ENCODE measurements around the gene RAB29. TPM values are rescaled to one million over a fixed set of nuclear protein-coding genes. Genes with fewer than 3 reads are reported as not detected.

Gene RAB29
- total RNA-seq, 1 experiment from 2014 or later: 11.0 TPM

- peaks cover 36% of the 10 kb centered on the region for H3K27me3 Mint-ChIP-seq (ENCODE audit: low read depth)
- no peaks in the 10 kb centered on the region for H3K36me3 Mint-ChIP-seq
- CTCF ChIA-PET: no interaction called here
- H3K4me3 Mint-ChIP-seq: no peak overlapping the region
- no peak for ATAC-seq
- TF ChIP-seq ETV6 (CRISPR knock-in tag; IDR thresholded peaks at IDR 0.05): no peak
- no peak for TF ChIP-seq NFE2L1 (CRISPR knock-in tag; IDR thresholded peaks at IDR 0.05)
- TF ChIP-seq, protein P1, sequence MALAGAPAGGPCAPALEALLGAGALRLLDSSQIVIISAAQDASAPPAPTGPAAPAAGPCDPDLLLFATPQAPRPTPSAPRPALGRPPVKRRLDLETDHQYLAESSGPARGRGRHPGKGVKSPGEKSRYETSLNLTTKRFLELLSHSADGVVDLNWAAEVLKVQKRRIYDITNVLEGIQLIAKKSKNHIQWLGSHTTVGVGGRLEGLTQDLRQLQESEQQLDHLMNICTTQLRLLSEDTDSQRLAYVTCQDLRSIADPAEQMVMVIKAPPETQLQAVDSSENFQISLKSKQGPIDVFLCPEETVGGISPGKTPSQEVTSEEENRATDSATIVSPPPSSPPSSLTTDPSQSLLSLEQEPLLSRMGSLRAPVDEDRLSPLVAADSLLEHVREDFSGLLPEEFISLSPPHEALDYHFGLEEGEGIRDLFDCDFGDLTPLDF (CRISPR knock-in tag; IDR thresholded peaks at IDR 0.05): no peak
- TF ChIP-seq FOXK1 (CRISPR knock-in tag; IDR thresholded peaks at IDR 0.05): no peak
- TF ChIP-seq ESRRA (CRISPR knock-in tag; IDR thresholded peaks at IDR 0.05; ENCODE audit: borderline replicate concordance): no peak
- TF ChIP-seq, protein P2, sequence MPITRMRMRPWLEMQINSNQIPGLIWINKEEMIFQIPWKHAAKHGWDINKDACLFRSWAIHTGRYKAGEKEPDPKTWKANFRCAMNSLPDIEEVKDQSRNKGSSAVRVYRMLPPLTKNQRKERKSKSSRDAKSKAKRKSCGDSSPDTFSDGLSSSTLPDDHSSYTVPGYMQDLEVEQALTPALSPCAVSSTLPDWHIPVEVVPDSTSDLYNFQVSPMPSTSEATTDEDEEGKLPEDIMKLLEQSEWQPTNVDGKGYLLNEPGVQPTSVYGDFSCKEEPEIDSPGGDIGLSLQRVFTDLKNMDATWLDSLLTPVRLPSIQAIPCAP (CRISPR knock-in tag; IDR thresholded peaks at IDR 0.05): no peak
- TF ChIP-seq FOXP1 (CRISPR knock-in tag; IDR thresholded peaks at IDR 0.05; ENCODE audit: borderline replicate concordance): no peak
- no peak for TF ChIP-seq NFYB (CRISPR knock-in tag; conservative IDR thresholded peaks at IDR 0.05; ENCODE audit: low read depth)
- no peak for TF ChIP-seq ZNF219 (CRISPR knock-in tag; IDR thresholded peaks at IDR 0.05; ENCODE audit: borderline replicate concordance)
- TF ChIP-seq SOX15 (CRISPR knock-in tag; IDR thresholded peaks at IDR 0.05): no peak
- TF ChIP-seq, protein P3, sequence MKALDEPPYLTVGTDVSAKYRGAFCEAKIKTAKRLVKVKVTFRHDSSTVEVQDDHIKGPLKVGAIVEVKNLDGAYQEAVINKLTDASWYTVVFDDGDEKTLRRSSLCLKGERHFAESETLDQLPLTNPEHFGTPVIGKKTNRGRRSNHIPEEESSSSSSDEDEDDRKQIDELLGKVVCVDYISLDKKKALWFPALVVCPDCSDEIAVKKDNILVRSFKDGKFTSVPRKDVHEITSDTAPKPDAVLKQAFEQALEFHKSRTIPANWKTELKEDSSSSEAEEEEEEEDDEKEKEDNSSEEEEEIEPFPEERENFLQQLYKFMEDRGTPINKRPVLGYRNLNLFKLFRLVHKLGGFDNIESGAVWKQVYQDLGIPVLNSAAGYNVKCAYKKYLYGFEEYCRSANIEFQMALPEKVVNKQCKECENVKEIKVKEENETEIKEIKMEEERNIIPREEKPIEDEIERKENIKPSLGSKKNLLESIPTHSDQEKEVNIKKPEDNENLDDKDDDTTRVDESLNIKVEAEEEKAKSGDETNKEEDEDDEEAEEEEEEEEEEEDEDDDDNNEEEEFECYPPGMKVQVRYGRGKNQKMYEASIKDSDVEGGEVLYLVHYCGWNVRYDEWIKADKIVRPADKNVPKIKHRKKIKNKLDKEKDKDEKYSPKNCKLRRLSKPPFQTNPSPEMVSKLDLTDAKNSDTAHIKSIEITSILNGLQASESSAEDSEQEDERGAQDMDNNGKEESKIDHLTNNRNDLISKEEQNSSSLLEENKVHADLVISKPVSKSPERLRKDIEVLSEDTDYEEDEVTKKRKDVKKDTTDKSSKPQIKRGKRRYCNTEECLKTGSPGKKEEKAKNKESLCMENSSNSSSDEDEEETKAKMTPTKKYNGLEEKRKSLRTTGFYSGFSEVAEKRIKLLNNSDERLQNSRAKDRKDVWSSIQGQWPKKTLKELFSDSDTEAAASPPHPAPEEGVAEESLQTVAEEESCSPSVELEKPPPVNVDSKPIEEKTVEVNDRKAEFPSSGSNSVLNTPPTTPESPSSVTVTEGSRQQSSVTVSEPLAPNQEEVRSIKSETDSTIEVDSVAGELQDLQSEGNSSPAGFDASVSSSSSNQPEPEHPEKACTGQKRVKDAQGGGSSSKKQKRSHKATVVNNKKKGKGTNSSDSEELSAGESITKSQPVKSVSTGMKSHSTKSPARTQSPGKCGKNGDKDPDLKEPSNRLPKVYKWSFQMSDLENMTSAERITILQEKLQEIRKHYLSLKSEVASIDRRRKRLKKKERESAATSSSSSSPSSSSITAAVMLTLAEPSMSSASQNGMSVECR (CRISPR knock-in tag; IDR thresholded peaks at IDR 0.05; ENCODE audit: borderline replicate concordance): no peak
- TF ChIP-seq, protein P4, sequence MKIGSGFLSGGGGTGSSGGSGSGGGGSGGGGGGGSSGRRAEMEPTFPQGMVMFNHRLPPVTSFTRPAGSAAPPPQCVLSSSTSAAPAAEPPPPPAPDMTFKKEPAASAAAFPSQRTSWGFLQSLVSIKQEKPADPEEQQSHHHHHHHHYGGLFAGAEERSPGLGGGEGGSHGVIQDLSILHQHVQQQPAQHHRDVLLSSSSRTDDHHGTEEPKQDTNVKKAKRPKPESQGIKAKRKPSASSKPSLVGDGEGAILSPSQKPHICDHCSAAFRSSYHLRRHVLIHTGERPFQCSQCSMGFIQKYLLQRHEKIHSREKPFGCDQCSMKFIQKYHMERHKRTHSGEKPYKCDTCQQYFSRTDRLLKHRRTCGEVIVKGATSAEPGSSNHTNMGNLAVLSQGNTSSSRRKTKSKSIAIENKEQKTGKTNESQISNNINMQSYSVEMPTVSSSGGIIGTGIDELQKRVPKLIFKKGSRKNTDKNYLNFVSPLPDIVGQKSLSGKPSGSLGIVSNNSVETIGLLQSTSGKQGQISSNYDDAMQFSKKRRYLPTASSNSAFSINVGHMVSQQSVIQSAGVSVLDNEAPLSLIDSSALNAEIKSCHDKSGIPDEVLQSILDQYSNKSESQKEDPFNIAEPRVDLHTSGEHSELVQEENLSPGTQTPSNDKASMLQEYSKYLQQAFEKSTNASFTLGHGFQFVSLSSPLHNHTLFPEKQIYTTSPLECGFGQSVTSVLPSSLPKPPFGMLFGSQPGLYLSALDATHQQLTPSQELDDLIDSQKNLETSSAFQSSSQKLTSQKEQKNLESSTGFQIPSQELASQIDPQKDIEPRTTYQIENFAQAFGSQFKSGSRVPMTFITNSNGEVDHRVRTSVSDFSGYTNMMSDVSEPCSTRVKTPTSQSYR (CRISPR knock-in tag; IDR thresholded peaks at IDR 0.05): no peak
- no peak for TF ChIP-seq SMAD3 (CRISPR knock-in tag; IDR thresholded peaks at IDR 0.05; ENCODE audit: borderline replicate concordance)
- TF ChIP-seq TEAD1 (CRISPR knock-in tag; IDR thresholded peaks at IDR 0.05): no peak
- TF ChIP-seq HMGA2 (CRISPR knock-in tag; IDR thresholded peaks at IDR 0.05): no peak
- TF ChIP-seq PRDM15 (CRISPR knock-in tag; IDR thresholded peaks at IDR 0.05): no peak
- no peak for DNase-seq (ENCODE audit: low spot score)
- POLR2A ChIA-PET: no interaction called here
- H3K9me3 Mint-ChIP-seq: peaks cover 3% of the 10 kb centered on the region
- no peak overlapping the region for H3K27ac Mint-ChIP-seq
- H3K4me1 Mint-ChIP-seq: peaks cover 13% of the 10 kb centered on the region
Observed at GRCh38 chr1:205770618-205771017, 4.7 kb downstream of the RAB29 start.

Data from WTC11 (cell line).